NCI-H345 treated with DMSO at 0.1 percent for 48 hours (cell line): Measurements from ENCODE around the gene PGF.
A peak's percentile ranks its signal among the peaks of the same experiment; 100 is the strongest.
"Not testable (repeated sequence)": the region's sequence is repeated elsewhere in the genome, so short reads cannot be mapped to it uniquely, and the experiment has no call there.

Experiments used
- DNase-seq: peaks from one replicate; lab custom pipeline; 2025; ENCODE audit not compliant: unreplicated experiment; lab: John Stamatoyannopoulos, UW

The PGF gene

DNA sequence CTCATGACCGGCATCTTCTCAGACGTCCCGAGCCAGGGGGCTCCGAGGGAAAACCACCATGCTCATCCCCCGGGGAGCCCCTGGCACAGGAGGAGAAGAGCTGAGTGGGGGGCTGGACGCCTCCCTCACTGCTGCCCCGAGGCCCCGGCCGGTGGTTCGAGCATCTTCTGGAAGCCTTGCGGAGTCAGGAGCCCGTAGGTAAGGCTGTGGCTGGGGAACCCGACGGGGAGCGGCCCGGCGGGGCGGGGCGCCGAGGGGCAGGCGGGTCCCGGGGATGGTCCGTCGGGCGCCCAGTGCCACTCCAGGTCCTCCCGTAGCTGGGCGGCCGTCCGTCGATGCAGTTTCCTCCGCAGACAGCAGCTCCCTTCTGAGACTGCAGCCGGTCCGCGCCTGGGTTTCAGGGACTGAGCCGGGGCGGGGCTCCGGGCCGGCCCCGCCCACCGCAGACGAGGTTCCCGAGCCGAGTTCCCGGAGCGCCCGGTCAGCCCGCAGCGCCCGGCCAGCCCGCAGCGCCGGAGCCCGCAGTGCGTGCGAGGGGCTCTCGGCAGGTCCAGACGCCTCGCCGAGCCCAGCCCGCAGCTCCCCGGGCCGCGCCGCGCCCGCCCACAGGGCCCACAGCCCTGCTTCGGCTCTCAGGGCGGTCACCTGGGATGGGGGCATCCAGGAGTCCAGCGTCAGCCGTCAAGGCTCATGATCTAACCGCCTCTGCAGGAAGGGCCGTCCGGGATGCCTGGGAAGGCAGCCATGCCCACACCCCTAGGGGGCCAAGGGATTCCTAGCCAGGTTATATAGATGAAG is at the start of gene PGF:
TSS of gene PGF (minus strand) at position 369 of the 798 bp plus-strand sequence. CDS start at position 14, 355 bp downstream.
- peak; percentile 27 for DNase-seq

DNA sequence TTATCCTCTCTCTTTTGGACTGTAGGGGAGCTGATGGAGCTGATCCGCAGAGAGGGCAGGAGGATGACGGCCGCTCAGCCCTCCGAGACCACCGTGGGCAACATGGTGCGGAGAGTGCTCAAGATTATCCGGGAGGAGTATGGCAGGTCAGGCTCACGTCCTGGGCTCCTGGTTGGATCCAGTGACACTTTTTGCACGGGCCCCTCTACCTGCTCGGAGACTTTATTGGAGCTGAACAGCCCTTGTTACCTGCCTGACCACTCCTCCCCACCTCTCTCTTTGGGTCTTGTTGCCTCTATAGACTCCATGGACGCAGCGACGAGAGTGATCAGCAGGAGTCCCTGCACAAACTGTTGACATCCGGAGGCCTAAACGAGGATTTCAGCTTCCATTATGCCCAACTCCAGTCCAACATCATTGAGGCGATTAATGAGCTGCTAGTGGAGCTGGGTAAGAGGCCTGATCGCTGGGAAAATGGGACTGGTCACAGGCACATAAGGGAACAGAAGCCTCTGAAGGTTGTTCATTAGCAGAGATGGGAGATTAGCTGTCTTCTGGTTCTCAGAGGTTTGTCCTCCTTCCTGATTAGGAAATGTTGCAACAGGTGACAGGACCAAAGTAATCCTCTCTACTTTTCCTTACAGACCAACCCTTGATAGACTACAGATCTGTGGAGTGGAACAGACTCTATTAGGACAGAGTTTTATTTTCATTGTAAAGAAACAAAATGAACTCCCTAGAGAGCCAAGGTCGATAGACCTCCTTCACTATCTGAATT is 48.0 kb upstream of the PGF start:
- DNase-seq, result no peak

DNA sequence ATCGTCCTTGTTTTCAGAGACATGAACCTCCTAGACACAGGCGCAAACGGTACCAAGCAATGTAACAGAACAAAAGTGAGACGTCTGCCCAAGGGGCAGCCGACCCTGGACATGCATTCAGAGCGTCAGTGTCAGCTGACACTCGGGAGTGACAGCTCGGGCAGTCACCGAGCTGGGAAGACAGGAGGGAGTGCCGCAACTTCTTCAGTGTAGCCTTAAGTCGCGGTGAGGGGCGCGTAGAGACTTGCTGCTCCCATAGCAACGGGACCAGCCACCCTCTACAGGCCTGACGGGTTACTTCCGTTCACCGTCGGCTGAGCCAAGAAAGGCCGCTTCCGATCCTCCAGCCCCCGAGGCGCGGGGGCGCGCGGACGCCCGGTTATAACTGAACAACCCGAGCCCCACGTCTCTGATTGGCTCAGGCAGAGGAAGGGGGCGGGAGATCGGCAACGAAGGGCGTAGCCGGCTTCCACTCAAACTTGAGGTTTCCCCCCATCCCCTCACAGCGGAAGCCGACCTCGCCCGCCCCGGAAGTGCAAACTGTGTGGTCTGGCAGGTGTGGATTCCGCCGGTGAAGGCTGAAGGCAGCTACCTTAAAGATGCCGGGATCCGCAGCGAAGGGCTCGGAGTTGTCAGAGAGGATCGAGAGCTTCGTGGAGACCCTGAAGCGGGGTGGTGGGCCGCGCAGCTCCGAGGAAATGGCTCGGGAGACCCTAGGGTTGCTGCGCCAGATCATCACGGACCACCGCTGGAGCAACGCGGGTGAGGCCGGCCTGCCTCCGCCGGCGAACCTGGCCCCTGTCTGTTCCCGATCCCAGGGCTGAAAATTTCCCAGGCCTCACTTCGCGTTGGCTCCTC is 47.2 kb upstream of the PGF start, which contains the start of gene EIF2B2:
TSS of gene EIF2B2 (plus strand) at position 530 of the 858 bp plus-strand sequence. CDS start at position 600, 70 bp downstream.
- DNase-seq, result peak; percentile 96

DNA sequence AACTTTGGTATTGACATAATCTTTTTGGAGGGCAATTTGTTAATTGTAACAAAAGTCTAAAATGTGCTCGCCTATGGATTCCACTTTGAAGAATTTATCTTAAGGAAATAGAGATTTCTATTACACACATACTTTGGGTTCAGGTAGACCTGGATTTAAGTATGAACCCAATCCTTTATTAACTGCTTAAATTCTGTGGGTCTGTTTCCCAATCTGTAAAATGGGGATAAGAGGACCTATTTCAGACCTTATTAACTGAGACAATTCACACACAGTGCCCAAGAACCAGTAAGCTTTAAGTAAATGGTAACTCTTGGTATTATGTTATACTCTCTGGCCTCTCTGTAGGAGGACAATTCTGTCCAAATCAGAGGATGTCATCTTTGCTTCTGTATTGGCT is 46.5 kb upstream of the PGF start:
- DNase-seq, result no peak

DNA sequence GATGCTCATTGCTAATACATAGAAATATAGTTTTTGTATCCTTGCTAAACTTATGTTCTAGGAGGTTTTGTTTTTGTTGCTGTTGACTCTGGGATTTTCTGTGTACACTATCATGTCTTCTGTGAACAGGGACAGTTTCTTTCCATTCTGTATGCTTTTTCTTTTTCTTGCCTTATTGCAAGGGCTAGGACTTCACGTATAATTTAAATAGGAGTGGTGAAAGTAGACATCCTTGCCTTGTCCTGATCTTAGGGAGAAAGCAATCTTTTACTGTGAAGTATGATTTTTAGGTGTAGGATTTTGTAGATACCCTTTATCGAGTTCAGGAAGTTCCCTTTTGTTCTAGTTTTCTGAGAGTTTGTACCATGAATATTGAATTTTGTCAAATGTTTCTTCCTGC is 45.9 kb upstream of the PGF start:
- no peak for DNase-seq

DNA sequence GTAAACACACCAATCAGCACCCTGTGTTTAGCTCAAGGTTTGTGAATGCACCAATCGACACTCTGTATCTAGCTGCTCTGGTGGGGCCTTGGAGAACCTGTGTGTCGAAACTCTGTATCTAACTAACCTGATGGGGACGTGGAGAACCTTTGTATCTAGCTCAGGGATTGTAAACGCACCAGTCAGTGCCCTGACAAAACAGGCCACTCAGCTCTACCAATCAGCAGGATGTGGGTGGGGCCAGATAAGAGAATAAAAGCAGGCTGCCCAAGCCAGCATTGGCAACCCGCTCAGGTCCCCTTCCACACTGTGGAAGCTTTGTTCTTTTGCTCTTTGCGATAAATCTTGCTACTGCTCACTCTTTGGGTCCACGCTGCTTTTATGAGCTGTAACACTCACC is 40.4 kb upstream of the PGF start:
- DNase-seq, result not testable (repeated sequence)

DNA sequence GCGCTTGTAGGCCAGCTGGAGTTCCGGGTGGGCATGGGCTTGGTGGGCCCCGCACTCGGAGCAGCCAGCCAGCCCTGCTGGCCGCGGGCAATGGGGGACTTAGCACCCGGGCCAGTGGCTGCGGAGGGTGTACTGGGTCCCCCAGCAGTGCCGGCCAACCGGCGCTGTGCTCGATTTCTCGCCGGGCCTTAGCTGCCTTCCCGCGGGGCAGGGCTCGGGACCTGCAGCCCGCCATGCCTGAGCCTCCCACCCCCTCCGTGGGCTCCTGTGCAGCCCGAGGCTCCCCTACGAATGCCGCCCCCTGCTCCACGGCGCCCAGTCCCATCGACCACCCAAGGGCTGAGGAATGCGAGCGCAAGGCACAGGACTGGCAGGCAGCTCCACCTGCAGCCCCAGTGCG is 38.8 kb upstream of the PGF start:
- not testable (repeated sequence) for DNase-seq

DNA sequence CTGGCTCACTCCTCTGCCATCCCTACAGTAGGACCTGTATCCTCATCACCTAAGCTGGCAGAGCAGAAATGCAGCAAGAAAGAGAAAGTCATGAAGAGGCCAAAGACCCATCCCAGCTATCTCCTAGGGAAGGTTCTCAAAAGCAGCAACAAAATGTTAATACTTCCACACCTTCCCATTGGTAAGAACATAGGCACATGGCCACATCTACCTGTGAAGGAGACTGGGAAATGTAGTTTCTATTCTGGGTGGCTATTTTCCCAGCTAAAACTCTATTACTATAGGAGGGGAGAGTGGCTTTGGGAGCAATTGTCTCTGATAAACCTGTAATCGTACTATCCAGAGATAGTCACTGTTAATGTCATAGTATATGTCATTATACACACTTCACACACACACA is 33.6 kb upstream of the PGF start:
- no peak for DNase-seq

DNA sequence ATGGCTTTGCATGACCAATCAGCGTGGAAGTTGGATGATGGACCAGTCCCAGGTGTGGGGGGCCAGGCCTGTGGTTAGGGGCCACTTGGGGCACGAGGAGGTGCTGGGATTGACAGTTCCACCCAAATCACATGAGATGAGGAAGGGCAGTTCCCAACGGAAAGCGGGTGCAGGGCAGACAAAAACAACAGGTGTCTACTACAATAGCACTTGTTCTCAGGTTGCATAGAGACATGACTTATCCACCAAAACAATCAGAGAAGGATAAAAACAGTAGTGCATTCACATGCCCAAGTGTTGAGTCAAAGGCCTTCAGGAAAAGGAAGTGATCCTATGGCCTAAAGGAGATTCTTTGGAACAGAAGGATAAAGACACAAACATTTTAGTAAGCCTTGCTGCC is 32.7 kb upstream of the PGF start:
- DNase-seq, result no peak

DNA sequence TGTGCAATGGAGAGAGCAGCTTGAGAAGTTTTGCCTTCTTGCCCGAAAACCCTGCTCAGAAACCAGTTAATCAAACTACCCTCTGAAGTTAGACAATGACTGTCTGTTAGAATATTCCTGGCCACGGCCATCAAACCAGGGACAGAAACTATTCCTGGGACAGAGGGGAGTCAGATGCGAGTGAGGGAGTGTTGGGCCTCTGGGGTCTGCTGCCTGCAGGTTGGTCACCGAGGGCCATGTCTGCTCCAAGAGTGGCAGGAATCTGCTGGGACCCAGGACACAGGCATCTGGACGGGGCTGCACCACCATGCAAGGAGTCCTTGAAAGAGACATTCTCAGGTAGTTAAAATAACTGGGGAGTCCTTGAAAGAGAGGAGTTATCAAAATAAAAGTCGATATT is 30.4 kb upstream of the PGF start:
- no peak for DNase-seq

DNA sequence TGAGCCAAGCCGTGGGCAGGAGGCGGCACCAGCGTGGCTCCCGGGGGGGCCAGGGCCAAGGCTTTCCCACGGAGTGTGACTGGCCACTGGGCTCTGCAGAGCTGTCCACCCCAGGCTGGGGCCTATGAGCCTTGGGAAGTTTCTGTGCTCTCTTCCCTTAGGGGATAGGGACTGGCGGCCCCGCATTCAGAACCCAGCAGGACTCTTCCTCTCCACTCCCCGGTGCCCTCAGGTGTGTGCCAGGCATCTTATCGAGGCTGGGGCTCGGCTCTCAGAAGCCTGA is 29.6 kb upstream of the PGF start:
- DNase-seq, result no peak

DNA sequence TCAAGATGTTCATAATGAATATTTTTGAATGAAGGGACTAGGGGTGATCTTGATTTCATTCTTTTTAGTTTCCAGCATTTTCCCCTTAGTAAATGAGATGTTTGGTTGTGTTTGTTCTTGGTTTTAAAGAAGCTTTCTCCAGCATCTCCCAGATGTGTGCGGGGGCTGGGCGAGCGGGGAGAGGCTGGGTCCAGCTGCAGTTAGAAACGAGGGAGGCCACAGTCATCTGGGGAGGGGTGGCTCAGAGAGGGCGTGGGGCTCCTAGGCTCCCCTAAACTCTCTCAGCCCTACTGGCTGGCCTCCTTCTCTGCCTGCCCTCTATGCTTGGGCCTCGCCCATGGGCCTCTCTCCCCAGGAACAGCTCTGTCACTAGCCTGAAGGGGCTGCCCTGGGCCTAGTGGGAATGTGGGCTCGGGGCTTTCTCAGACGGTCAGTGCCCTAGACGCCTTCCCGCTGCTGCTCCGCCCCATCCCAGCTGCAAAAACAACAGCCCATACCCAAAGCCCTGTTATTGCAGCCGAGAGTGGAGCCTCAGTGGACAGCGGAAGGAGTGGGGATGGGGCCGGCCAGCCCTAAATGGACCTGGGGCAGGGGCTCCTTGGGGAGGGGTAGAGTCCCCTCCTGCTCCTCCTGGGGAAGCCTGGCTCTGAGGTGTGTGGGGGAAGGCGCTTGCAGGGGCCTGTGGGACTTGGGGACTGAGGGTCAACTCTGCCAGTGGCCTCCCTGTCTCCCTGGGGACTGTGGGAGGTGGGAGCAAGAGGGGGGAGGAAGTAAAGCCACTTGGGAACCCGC is 29.0 kb upstream of the PGF start:
- DNase-seq, result no peak

DNA sequence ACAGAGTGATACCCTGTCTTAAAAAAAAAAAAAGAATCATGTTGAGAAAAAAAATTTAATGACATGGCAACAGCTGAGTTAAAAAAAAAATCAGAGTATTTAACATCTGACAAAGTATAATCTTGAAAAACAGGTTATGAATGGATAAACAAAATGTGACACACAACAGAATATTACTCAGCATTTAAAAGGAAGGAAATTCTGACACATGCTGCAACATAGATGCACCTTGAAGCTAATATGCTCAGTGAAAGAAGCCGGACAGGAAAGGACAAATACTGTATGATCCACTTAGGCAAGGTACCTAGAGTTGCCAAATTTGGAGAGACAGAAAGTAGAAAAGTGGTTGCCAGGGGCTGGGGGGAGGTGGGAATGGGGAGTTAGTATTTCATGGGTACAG is 27.9 kb upstream of the PGF start:
- no peak for DNase-seq

DNA sequence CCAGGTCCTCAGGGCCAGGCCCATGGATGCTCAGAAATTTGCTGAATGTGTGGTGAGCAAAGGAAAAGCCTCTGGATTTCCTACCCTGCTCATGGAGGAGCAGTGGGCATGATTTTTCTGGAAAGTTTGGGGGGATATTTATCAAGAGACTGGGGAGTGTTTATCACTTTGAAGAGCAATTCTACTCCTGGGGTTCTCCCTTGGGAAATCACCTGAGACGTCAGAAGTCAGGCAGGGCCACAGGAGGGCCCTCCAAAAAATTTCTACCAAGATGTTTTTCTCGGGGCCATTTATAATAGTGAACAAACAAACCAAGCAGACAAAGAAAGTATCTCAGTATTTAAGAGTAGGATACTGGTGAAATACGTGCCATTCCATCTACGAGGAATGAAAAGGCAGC is 27.3 kb upstream of the PGF start:
- DNase-seq, result no peak

DNA sequence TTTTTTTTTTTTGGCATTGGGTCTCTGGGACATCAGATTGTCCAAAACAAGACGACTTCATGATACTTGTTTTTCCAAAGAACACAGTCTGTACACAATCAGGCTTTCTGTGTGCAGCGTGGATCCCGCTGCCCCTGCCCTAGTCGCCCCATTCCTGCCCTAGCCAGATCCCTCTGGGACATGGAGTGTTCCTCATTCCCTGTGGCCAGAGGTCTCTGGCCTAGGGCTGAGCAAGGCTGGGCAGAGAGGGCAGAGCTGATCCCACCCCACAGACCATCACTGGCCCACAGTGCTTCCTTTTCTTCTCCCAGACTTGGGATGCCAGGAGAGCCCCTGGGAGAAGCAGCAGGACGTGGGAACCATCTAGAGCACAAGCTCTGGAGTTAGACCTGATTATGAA is 26.4 kb upstream of the PGF start:
- no peak for DNase-seq

DNA sequence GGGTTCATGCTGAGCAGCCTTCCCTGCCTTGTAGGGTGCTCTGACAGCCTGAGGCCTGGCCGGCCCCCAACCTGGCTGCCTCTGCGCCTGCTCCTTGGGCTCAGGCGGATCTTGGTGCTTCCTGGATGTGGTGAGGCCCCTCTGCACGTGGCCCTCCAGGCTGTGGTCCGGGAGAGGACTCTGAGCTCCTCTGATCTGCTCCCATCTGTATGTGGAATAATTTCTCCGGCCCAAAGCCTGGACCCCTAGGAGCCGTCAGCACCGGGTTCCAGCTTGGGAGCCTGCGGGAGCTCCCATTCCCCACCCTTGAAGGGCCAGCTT is 26.0 kb upstream of the PGF start:
- no peak for DNase-seq

DNA sequence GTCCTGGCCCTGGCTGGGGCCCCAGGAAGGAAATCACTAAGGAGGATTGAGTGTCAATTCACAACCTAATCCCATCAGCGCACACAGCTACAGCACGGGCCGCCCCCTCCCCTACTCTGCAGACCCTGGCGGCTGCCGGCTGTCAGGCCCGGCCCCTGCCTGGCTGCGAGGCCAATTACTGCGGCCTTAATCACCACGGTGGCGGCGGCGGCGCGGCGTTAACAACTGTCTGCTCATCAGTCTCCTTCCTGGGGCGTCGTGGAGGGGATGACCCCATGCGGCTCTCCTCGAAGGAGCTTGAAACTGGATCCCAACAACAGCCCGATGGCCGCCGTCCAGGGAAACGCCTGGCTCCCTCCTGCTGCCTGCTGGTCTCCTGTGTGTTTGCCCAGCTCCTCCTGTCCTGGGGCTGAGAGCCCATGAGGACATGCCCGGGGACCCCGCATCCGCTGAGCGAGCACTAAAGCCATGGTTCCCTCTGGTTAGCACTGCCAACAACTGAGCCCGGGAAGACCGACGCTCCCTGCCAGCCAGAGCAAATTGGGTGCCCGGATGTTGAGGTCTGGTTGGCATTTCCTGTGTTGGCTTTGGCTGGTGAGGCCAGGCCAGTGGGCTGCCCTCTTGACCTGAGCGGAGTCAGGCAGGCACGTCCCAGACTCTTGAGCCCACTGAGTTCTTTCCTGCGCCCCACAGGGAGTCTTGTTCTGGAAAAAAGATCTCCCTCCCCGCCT is 25.5 kb upstream of the PGF start:
- DNase-seq, result no peak

DNA sequence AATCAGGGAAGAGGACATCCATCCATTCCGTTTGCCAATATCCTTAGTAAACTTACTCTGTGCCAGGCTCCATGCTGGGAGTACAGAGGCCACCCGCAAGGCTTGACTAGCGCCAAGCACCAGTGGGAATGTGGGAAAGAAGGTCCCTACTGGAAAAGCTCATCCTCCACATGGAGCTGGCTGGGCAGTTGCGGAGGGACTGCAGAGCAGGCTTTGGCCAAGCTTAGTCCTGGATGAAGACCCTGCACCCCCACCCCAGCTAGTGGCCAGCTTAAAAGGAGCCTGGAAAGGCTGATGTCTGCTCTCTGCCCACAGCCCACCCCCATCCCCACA is 25.0 kb upstream of the PGF start:
- DNase-seq, result no peak

DNA sequence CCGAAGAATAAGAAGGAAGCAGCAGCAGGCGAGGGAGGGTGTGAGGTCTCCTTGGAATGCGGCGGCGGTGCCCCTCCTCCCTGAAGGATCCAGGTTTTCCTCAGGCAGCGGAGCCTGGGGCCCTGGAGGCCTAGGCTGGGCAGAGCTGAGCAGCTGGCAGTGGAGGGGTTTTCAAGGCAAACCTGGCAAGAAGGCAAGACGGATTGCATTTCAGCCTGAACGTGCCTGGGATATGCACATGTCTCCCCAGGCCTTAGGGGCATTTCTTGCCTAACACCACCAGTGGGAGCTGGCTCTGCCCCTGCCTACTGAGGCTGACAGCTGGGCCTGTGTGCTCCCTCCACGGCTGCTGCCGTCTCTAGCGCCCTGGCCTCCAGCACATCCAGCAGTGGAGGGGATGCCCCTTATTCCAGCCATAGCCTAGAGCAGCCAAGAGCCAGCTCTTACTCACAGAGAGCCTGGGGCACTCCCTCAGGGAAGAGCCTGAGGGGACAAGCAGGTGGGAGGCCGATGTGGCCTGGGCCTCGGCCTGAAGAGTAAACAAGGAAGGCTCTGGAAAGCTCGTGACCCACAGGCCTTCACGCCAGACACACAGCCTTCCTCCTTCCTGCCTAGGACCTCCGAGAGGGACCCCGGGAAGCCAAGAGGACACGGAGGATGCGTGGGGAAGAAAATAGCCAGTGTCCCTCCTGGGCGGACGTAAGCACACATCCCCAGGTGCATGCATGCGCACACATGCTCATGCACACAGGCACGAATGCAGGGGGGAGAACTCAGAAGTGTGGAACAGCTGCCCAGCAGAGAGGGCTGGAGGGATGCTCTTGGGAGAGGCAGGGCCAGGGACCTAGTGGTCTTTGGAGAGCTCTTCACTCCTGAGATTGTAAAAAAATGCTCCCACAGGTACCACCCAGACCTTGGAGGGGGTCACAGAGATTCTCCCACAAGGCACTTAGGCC is 24.3 kb upstream of the PGF start:
- DNase-seq, result no peak
